Endothelial cell (in vitro differentiated cells): ENCODE results near the gene PTAFR. TPM values are rescaled to one million over a fixed set of nuclear protein-coding genes. Genes with fewer than 3 reads are reported as not detected.

Experiments
- DNase-seq: peaks from one replicate; pipeline ENCODE4 v3.0.0; 2021; ENCODE audit warnings: low spot score
- H3K27ac Mint-ChIP-seq: one replicate; pipeline ENCODE4 v1.8.0; 2021; ENCODE audit warnings: mixed read lengths, inconsistent platforms; ENCODE audit not compliant: unreplicated experiment
- H3K27me3 Mint-ChIP-seq: one replicate; pipeline ENCODE4 v1.8.0; 2021; ENCODE audit warnings: mild to moderate bottlenecking, moderate library complexity, mixed read lengths, inconsistent platforms; ENCODE audit not compliant: unreplicated experiment
- H3K36me3 Mint-ChIP-seq: one replicate; pipeline ENCODE4 v1.8.0; 2021; ENCODE audit warnings: mild to moderate bottlenecking, low read depth, mixed read lengths, inconsistent platforms; ENCODE audit not compliant: unreplicated experiment
- H3K4me1 Mint-ChIP-seq: one replicate; pipeline ENCODE4 v1.8.0; 2021; ENCODE audit warnings: mild to moderate bottlenecking, mixed read lengths, inconsistent platforms; ENCODE audit not compliant: unreplicated experiment
- H3K4me3 Mint-ChIP-seq: one replicate; pipeline ENCODE4 v1.8.0; 2021; ENCODE audit warnings: mild to moderate bottlenecking, mixed read lengths, inconsistent platforms; ENCODE audit not compliant: unreplicated experiment
- H3K9me3 Mint-ChIP-seq: one replicate; pipeline ENCODE4 v1.8.0; 2021; ENCODE audit warnings: mixed read lengths, inconsistent platforms; ENCODE audit not compliant: unreplicated experiment
- CTCF ChIP-seq: fragments of 200-600 bp; sonication (generic); IDR thresholded peaks from one replicate; pipeline ENCODE4 v1.5.0; 2021; ENCODE audit warnings: antibody characterized with exemption; ENCODE audit not compliant: unreplicated experiment
- total RNA-seq: library from RNA; stranded (reverse); fragmentation: NEBNext Ultra II Directional; extraction: Animal tissue kit (Norgen Biotek cat#: 25700); gene quantifications from one replicate; pipeline ENCODE4 v1.2.1, GENCODE V29; 2021; ENCODE audit not compliant: unreplicated experiment

Gene PTAFR
- total RNA-seq, 1 donor from 2014 or later, result 0.72 TPM

GRCh38 chr1:28126783-28127490, 49.6 kb downstream of the PTAFR start:
- H3K36me3 Mint-ChIP-seq, result no peaks in the 10 kb centered on the region
- peaks cover 8% of the 10 kb centered on the region for H3K4me1 Mint-ChIP-seq
- no peaks in the 10 kb centered on the region for H3K27me3 Mint-ChIP-seq
- no peak for TF ChIP-seq CTCF
- no peaks in the 10 kb centered on the region for H3K9me3 Mint-ChIP-seq
- no peak overlapping the region for H3K27ac Mint-ChIP-seq
- DNase-seq, result no peak
- no peak overlapping the region for H3K4me3 Mint-ChIP-seq

- no peaks in the 10 kb centered on the region for H3K36me3 Mint-ChIP-seq
- DNase-seq, result no peak
- H3K9me3 Mint-ChIP-seq, result no peaks in the 10 kb centered on the region
- TF ChIP-seq CTCF, result no peak
- no peaks in the 10 kb centered on the region for H3K27me3 Mint-ChIP-seq
- H3K27ac Mint-ChIP-seq, result no peak overlapping the region
- peaks cover 8% of the 10 kb centered on the region for H3K4me1 Mint-ChIP-seq
- H3K4me3 Mint-ChIP-seq, result no peak overlapping the region
Observed at GRCh38 chr1:28126212-28126611, 50.3 kb downstream of the PTAFR start.

- no peak for DNase-seq
- H3K36me3 Mint-ChIP-seq, result no peaks in the 10 kb centered on the region
- no peaks in the 10 kb centered on the region for H3K27me3 Mint-ChIP-seq
- H3K4me1 Mint-ChIP-seq, result peaks cover 8% of the 10 kb centered on the region
- no peak for TF ChIP-seq CTCF
- H3K27ac Mint-ChIP-seq, result no peak overlapping the region
- no peaks in the 10 kb centered on the region for H3K9me3 Mint-ChIP-seq
- H3K4me3 Mint-ChIP-seq, result no peak overlapping the region
Observed at GRCh38 chr1:28123461-28123961, 53.0 kb downstream of the PTAFR start.

- no peak overlapping the region for H3K27ac Mint-ChIP-seq
- H3K4me3 Mint-ChIP-seq, result no peak overlapping the region
- DNase-seq, result no peak
- peaks cover 8% of the 10 kb centered on the region for H3K4me1 Mint-ChIP-seq
- H3K27me3 Mint-ChIP-seq, result no peaks in the 10 kb centered on the region
- H3K9me3 Mint-ChIP-seq, result no peaks in the 10 kb centered on the region
- H3K36me3 Mint-ChIP-seq, result no peaks in the 10 kb centered on the region
- no peak for TF ChIP-seq CTCF
Observed at GRCh38 chr1:28122183-28122582, 54.3 kb downstream of the PTAFR start.

GRCh38 chr1:28119556-28119955, 56.9 kb downstream of the PTAFR start:
- no peak for DNase-seq
- H3K27ac Mint-ChIP-seq, result no peak overlapping the region
- H3K27me3 Mint-ChIP-seq, result no peaks in the 10 kb centered on the region
- H3K4me3 Mint-ChIP-seq, result no peak overlapping the region
- no peak for TF ChIP-seq CTCF
- peaks cover 12% of the 10 kb centered on the region for H3K4me1 Mint-ChIP-seq
- H3K36me3 Mint-ChIP-seq, result no peaks in the 10 kb centered on the region
- no peaks in the 10 kb centered on the region for H3K9me3 Mint-ChIP-seq
